Activated T-helper 1 cell treated with Interleukin-2 at 50 U/mL for 16 hours (primary cell): ENCODE data around the gene NSF.
"Not testable (repeated sequence)": the region's sequence is repeated elsewhere in the genome, so short reads cannot be mapped to it uniquely, and the experiment has no call there.

Experiments
- DNase-seq: peaks from one replicate; pipeline ENCODE4 v3.0.0-alpha.2; 2020; ENCODE audit warnings: low read depth

Gene NSF

DNA sequence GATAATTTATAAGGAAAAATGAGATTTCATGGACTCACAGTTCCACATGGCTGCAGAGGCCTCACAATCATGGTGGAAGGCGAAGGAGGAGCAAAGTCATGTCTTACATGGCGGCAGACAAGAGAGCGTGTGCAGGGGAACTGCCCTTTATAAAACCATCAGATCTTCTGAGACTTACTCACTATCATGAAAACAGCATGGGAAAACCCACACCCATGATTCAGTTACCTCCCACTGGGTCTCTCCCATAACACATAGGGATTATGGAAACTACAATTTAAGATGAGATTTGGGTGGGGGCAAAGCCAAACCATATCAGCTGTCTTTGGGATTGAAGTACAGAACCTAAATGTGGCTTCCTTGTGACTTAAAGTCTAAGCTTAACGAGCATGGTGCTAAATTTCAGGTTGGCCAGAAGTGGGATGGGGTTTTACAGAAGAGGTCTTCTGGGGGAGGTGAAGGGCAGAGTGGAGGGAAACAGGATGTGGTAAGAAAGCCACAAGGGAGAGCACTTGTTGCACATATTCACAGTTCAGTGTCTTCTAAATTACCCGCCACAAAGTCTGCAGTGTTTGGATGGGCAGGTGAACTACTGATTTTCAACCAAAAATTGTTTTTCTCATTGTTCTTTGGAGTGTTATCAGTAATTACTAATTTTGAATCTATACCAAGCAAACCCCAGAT lies 38.4 kb downstream of the NSF start:
- DNase-seq = not testable (repeated sequence)

DNA sequence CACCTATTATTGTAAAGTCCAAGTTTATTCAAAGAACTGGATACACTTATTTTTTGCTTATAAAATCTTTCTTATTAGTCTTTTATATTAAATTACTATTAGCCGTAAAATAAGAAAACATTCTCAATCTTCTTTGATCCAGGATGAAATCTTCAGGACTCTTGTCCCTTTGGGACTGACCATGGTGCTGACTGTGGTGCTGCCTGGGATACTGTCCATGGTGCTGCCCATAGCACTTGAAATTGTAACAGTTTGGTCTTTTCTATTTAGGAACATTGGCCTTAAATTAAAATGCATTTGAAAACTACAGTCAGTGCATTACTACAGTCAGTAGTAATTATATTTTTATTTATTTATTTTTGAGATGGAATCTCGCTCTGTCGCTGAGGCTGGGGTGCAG lies 41.7 kb downstream of the NSF start:
- DNase-seq = not testable (repeated sequence)

DNA sequence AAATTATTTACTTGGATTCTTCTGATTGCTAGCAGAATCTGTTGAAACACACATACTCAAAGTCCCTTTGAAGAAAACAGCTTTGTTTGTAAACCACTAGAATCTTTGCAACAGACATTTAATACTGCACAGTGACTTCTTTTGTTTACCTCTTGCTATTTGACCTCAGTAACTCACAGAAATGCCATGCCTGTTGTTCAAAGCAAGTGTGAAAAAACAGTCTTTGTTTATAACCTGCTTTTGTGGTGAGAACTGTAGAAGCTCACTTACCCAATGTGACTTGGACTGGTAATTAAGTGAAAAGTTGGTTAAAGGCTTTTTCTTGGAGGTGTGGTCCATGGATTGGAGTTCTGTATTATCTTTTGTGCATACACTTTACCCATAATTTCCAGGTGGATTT lies 44.4 kb downstream of the NSF start:
- not testable (repeated sequence) for DNase-seq

DNA sequence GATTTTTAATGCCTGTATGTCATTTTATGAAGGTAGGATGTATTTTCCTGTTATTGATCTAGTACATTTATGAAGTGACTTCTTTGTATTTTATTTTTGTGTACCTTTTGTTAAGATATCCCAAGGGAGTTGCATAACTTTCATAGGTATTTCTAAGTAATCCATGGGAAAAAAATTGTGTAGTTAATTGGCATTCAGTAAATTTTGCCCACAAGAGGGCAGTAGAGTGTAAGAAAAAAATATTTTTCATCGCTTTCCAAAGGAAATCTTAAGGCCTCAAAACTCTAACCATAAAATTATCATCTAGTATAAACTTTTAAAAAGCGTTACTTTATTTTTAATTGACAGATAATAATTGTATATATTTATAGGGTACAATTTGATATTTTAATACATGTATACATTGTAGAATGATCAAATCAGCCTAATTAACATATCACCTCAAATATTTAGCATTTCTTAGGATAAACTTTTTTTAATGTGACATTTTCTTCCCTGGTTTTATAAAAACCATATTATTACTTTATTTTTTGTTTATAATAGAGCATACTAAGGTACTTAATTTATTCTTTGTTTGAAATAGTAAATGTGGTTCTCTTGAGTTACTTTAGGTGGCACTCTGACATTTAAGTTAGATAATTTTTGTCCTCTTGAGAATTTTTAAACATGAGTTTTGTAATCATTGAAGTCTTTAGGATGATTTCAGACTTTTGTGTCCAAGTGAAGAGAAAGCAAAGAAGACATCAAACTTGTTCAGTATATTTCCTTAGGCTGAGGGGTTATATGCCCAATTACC lies 51.6 kb downstream of the NSF start:
- DNase-seq = not testable (repeated sequence)

DNA sequence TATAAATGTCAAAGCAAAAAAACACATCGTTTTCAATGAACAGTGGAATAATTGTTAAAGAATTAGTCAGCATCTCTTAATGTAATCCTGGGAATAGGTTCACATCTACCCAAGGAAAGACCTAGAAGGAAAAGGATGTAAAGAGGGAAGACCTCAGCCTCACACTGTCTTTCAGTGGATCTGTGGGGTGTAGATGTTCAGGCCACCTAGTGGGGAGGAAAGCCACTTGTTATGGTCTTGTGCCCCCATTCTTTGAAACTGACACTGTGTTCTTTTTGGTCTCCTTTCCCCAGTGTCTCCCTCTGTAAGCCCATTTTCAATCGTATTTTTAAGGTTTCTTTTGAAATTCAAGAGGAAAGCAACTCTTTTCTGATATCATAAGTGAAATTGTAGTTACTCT lies 56.8 kb downstream of the NSF start:
- DNase-seq = not testable (repeated sequence)

DNA sequence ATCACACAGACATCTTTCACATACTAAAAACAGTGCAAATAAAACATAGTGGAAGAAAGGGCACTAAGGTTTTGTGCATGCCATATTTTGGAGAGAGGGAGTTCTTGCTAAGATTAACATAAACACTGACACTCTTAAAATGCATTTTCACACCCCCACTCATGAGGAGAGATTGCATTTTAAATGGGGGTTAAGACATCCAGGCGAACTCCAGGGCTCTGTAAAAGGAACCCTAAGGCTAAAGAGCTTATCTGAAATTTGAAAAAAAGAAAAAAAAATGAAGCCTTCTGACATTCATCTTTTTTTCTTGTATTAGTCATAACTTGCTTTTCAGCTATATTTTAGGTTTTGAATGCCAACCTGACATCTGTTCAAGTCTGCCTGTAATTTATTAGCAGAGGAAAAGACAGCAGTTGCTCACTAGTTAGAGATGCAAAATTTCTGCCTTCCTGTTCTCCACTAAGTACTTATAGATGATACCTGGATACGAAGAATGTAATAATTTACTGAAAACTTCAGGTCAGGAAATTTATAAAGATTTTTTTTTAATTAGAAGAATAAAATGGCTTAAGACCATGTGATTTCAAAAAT lies 57.3 kb downstream of the NSF start:
- not testable (repeated sequence) for DNase-seq

DNA sequence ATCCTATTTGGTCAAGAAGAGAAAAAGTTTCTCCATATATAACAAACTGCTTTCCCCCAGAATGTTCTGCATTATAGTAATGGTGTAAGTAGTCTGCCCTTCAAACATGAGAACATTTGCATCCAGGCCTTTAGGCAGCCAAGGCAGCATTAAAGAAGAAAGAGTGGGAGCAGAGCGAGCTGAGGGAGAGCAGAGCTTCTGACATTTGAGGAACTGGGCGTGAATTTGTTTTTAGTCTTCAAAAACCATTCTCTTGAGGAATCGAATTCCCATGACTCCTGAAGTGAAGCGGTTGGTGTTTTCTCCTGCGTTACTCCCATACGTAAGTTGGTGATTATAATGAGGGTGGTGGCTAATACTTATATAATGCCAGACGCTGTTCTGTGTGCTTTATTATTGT lies 58.8 kb downstream of the NSF start:
- not testable (repeated sequence) for DNase-seq

DNA sequence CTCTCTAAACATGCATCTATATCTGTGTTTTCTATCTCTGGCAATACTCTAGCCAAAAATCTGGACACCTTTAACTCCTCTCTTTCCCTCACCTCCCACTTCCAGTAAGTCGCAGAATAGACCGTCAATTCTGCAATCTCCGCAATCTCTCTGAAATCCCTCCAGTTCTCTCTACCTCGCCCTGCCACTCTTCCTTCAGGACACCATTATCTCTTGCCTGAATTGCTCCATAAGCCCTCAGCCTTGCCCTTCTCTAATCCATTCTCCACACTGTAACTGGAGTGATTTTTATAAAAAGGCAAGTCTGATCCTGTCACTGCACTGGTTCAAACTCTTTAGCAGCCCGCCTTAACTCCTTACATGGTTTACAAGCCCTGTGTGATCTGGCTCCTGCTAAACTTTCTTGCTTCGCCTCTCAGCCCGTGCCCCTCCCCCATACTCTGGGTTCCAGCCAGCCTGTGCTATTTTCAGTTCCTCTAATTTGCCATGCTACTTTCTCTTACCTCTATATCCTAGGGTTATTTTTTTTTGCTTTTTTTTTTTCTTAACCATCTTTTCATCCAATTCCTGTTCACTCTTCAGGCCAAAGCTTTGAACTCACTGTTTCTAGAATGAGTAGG lies 61.7 kb downstream of the NSF start:
- not testable (repeated sequence) for DNase-seq

DNA sequence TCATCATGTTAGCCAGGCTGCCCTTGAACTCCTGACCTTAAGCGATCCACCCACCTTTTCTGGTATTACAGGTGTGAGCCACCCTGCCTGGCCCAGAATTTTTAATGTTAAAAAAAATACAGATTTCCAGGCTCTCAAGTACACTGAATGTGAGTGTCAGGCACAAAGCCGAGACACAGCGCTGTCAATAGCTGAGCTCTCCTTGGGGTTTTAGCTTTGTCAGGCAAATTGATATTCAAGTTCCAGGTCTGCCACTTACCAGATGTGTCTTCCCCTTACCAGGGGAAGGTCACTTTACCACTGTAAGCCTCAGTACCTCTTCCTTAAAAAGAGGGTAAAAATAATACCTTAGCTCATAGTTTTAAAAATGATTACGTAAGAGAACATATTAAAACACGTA lies 67.8 kb downstream of the NSF start:
- not testable (repeated sequence) for DNase-seq

DNA sequence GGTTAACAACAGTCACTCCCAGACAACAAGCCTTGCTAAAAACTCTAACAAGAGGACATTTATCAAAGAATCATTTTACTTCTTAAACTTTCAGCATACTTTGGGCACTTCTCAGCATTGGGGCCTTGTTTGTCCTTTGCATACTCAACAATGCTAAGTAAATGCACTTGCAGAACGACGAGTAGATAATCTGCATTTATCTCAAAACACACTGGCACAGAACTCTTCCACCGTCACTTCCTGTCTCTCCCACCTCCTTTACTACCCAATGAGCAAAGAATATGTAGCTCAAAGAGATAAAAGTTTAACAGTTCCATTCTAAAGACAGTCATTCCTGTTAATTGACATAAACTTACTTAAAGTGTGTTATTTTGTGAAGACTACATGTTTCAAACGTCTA lies 69.2 kb downstream of the NSF start:
- DNase-seq = not testable (repeated sequence)

DNA sequence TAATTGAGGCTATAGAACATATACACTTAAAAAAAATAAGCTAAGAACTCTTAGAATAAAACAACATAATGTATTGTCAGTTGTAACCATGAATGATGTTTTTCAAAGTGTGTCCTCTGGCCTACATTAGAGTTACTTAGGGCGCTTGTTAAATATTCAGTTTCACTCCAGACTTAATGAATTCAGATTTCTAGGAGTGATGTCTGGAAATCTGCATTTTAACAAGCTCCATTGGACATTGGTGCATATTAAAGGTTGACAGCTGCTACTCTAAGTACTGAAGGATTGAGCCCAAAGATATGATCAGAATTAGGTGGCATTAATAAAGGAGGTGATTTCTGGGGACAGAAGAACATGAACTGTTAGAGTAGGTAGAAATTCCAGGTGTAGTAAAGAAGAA lies 72.7 kb downstream of the NSF start:
- DNase-seq = not testable (repeated sequence)

DNA sequence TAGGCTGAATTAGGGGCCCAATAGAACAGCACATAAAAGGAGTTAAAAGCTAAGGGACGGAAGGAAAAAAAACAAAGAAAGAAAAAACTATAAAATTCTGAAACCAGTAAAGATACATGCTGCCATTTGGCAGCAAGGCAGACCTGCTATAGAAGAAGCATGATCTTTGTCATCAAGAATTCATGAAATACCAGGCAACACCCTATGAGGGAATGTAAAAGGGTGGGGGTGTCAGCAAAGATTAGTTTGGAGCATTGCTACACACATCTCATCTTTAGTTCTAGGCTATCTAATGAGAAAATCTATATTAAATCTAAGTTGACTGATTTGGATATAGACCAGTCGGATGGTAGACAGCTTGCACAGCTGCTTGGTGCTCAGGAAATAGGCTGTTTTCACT lies 73.1 kb downstream of the NSF start:
- DNase-seq = not testable (repeated sequence)

DNA sequence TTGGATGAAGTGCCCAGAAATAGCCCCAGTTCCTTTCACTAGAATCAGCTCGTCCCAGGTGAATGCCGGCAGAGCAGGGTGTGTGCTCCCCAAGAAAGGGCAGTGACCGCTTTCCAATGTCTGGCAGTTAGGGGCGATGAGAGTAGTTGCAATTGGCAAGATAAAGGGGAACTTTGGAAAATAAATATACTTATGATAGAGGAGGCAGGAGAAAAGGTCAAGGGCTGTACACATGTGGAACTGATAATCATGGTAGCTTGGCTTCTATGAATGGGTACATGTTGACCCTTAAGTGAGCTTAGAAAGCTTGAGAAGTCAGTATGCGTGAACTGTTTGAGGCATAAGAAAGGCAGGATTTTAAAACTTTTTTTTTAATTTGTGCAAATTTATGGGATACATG lies 75.5 kb downstream of the NSF start:
- not testable (repeated sequence) for DNase-seq

DNA sequence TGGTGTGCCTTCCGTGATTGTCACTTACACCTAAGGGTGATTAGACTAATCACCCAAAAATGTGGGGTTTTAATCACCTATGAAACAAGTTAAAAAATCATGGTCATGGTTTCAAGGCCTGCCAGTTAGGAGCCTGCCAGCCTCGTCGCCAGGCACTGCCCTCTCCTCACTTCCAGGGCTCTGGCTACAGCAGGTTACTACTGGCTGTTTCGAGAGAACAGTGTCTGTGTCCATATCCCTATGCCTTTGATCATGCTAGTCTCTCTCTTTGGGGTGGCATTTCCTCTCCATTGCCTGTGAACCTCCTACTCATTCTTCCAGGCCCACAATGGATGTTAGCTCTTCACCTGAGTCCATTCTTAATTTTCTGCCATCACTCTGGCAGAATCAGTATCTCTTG lies 80.3 kb downstream of the NSF start:
- DNase-seq = not testable (repeated sequence)

DNA sequence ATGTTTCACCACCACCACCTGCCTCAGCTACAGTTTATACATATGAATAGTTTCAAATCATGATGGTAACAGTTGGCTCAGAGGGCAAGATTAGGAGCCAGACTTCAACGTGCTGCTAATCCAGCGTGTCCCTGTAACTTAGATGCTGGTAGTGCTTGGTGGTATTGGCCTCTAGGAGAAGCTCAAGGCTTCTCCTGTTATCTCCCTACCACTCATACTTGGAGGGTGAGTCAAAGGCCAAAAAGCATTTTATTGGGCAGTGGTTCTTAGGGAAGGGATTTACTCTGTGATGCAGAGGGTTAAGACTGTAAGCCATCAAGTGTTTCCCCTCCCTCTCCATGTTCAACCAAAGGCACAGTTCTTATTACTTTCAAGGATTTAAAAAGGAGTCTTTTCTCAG lies 82.3 kb downstream of the NSF start:
- not testable (repeated sequence) for DNase-seq

DNA sequence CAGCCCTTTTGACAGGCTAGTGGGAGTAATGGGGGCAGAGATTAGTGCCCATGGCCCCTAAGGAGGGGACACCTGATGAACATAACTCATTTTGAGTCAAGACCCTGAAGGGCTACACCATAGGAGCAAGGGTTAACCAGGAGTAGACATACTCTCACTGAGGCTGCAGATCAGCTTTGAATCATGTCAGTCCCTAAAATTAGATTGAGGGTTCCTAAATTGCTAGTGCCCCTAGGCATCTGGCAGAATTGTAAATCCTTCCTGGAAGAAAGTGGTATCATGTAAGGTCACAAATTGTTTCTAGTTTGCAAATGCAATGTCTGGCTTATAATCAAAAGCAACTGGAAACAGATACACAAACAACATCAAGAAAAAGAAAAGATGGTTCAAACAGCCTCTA lies 87.3 kb downstream of the NSF start:
- not testable (repeated sequence) for DNase-seq

DNA sequence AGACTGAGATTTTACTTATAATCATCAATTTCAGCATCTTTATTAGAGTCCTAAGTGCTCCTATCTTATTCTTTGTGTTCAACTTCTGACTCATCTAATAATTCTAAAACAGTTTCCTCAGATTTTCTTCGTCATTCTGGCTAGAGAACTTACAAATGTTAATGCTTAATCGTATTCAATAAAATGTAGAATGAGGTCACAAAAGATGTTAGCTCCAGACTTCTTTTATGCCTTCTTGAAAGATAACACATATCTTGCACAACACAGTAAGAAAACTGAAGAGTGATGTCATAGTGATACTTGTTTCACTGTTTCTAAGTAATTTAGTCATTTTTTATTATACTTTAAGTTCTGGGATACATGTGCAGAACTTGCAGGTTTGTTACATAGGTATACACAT lies 93.2 kb downstream of the NSF start:
- DNase-seq = not testable (repeated sequence)

DNA sequence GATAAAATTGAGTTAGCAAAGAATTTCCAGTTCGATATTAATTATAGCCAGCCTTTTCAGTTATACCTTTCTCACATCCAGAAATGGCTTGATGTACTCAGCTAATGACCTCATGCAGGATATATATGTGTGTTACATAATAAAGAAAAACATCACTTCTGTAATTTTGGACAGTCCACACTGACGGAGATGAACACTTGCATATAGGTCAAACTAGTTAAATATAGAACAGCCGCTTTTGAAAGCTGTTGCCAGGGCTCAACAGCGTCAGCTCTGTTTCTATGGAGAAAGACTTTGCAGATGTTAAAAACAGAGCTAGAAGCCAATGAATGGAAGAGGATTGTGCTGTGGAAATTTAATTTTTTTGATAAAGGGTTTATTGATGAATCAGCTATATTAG lies 94.8 kb downstream of the NSF start:
- DNase-seq = not testable (repeated sequence)

DNA sequence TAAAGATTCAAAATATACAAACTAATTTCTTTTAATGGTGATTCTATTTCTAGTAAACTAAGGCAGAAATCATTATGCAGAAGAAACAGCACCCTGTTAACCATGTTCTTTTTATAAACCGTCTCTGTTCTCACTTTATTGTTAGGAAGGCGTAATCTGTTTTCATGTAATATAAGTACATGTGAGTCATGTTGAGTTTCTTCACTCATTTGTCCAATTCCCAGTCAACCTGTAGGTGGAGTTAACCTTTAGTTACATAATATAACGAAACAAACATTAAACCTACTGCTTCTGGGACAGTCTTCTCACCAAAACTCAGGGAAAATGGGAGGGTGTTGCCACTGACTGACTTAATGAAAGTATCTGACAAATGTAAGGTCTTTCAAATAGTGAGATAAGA lies 101.7 kb downstream of the NSF start:
- DNase-seq = not testable (repeated sequence)

DNA sequence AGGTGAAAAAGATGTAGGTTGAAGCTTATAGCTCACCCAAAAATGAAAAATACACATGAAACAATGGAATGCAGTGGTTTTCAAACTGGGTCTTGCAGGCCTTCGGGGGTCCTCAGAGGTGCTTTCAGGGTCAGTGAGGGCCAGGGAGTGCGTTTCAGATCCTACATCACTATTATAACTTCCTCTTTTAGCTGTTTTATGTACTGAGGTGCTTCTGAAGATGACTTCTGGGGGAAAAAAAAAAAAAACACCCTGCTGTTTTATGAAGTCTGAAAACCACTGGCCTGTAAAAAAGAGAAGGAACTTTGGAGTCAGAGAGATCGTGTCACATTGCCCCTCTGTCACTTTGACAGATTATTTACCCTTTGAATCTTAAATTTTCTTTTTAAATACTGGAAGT lies 102.8 kb downstream of the NSF start:
- not testable (repeated sequence) for DNase-seq

DNA sequence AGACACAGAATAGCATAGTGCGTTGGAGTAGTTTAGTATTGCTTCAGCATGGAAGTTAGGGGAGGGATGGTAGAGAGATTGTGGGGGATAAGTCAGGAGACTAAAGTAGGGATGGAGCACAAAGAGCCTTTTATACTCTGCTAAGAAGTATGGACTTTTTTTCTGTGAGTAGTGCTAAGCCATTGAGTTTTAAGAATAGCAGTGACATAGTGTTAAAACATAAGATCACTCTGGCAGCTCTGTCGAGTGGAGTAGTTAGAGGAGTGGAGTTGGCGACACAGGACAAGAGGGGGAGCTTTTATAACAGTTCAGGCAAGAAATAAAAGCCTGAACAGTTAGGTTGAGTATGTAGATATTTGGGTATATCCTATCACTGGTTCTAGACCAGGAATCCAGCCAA lies 106.1 kb downstream of the NSF start:
- not testable (repeated sequence) for DNase-seq

DNA sequence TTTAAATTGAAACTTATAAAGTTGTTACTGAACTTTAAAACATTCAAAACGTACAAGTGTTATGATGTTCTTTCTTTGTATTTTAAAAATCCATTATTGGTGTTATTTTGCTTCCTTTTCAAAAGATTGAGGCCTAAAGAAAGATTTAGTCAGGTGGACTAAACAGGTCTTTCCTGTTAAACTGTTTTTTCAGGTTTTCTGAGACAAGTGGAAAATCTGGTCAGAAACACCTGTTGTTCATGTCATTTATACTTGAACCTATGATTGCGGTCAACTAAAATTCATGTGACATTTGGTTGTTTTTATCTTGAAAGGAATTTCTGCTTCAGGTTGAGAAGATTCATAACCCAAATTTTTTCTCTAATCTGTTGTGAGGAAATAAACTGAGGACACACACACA lies 108.5 kb downstream of the NSF start:
- not testable (repeated sequence) for DNase-seq

DNA sequence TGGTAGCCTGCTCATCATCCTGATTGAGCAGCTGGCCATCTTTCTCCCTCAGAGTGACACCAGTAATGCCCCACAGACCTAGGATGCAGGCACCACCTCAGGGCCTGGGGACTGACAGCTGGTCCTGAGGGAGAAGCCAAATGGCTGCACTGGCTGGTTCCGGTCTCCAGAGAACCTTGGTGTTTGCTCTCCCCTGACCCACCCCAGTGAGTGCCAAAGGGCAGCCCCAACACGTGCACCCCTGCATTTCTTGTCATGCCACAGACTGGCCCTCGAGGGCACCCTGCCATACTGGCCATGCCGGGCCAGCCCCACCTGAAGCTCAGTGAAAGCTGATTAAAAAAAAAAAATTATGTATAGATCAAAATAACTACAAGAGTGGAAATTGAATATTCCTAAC lies 127.5 kb downstream of the NSF start:
- DNase-seq = no peak
